H1 (cell line): Measurements from ENCODE around the gene LPP. TPM values are rescaled to one million over a fixed set of nuclear protein-coding genes. Genes with fewer than 3 reads are reported as not detected.

Source experiments
- KDM1A ChIP-seq: fragments of 200-600, 300-600 bp; sonication (generic); IDR thresholded peaks from 2 replicates; pipeline ENCODE4 v1.7.1; 2016; ENCODE audit warnings: mild to moderate bottlenecking, low read length, borderline replicate concordance
- NRF1 ChIP-seq: IDR thresholded peaks from 2 replicates; pipeline ENCODE4 v1.6.1; 2011; ENCODE audit warnings: mild to moderate bottlenecking, low read depth, low read length, improper control_type of control experiment
- SIX5 ChIP-seq: IDR thresholded peaks from 2 replicates; pipeline ENCODE4 v1.6.1; 2011; ENCODE audit warnings: mild to moderate bottlenecking, low read depth, low read length
- polyA plus RNA-seq, 7 experiments: library from polyadenylated mRNA; depleted of rRNA in 3 of 7; stranded (reverse) in 5 of 7; unstranded in 2 of 7; fragments of >200 nt in 5 of 7; fragments of 200-250 nt in 2 of 7; gene quantifications; 1 replicate in 5 of 7; 2 replicates in 1 of 7; 4 replicates in 1 of 7; pipeline versions ENCODE4 v1.2.1 to v1.2.3, GENCODE V29; 2011 to 2013; ENCODE audit warnings: missing spikeins in 2 of 7, mixed read lengths in 2 of 7
- total RNA-seq: library from RNA; stranded (reverse); fragmentation: NEBNext Ultra II Directional; extraction: Animal tissue kit (Norgen Biotek cat#: 25700); gene quantifications from 2 replicates; pipeline ENCODE4 v1.2.1, GENCODE V29; 2021
- TF ChIP-seq, protein P1 (sequence below): IDR thresholded peaks from 2 replicates; pipeline ENCODE4 v1.6.1; 2012; ENCODE audit warnings: inconsistent platforms

The LPP gene
- total and polyA plus RNA-seq, 2 of the 8 experiments (the other 6 are each of a cell fraction or from before 2014, with no cell fraction given): 10.0 to 53.3 TPM

DNA sequence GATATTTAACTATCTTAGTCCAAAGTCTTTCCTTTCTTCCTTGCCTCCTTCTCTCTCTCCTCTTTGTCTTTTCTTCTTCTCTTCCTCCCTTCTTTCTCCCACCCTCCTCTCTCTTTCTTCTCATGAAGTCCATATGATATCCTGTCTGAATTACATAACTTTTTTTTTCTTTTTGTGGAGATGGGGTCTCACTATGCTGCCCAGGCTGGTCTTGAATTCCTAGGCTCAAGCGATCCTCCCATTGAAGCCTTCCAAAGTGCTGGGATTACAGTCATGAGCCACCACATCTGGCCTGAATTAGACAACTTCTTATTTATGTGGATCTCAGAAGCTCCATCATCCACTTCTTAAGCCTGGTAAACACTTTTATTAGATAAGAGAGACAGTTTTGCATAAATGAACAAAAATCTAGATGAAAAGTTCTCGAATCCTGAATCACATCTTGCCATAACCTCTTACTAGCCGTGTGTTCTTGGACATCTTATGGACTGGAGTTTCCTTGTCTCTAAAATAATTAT, 206.5 kb downstream of the LPP start (continued):
- no peak for TF ChIP-seq SIX5
- TF ChIP-seq, protein P1, sequence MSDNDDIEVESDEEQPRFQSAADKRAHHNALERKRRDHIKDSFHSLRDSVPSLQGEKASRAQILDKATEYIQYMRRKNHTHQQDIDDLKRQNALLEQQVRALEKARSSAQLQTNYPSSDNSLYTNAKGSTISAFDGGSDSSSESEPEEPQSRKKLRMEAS: no peak
- TF ChIP-seq NRF1: no peak
- TF ChIP-seq KDM1A: no peak
